WTC11 (cell line): Measurements from ENCODE around the gene HYOU1. TPM values are rescaled to one million over a fixed set of nuclear protein-coding genes. Genes with fewer than 3 reads are reported as not detected.
"Not testable (repeated sequence)": the region's sequence is repeated elsewhere in the genome, so short reads cannot be mapped to it uniquely, and the experiment has no call there.

ENCODE experiments used
- ATAC-seq: fragments of 200-7000 bp; cut with Tn5 transposase; 2 replicates; pipeline ENCODE4 v1.10.0; 2021; ENCODE audit warnings: mild to moderate bottlenecking, moderate library complexity
- CTCF ChIA-PET: fragments of 300-600 bp; sonication (Branson Sonifier 250); formaldehyde crosslinking; loops from one replicate; lab custom pipeline; 2021; ENCODE audit warnings: antibody characterized with exemption; lab: Charles Lee
- POLR2A ChIA-PET: fragments of 350-600 bp; sonication (Branson Sonifier 250); formaldehyde crosslinking; loops from one replicate; lab custom pipeline; 2021; ENCODE audit warnings: antibody characterized with exemption; lab: Charles Lee
- DNase-seq: peaks from one replicate; pipeline ENCODE4 v3.0.0; 2021; ENCODE audit warnings: low spot score
- H3K27ac Mint-ChIP-seq: 2 replicates; pipeline ENCODE4 v1.8.0; 2021; ENCODE audit warnings: mixed read lengths
- H3K27me3 Mint-ChIP-seq: 2 replicates; pipeline ENCODE4 v1.8.0; 2021; ENCODE audit warnings: low read depth, mild to moderate bottlenecking, moderate library complexity, mixed read lengths
- H3K36me3 Mint-ChIP-seq: 2 replicates; pipeline ENCODE4 v1.8.0; 2021; ENCODE audit warnings: mixed read lengths
- H3K4me1 Mint-ChIP-seq: 2 replicates; pipeline ENCODE4 v1.8.0; 2022; ENCODE audit warnings: mixed read lengths
- H3K4me3 Mint-ChIP-seq: 2 replicates; pipeline ENCODE4 v1.8.0; 2021; ENCODE audit warnings: mild to moderate bottlenecking, moderate library complexity, mixed read lengths
- H3K9me3 Mint-ChIP-seq: 2 replicates; pipeline ENCODE4 v1.8.0; 2021; ENCODE audit warnings: mixed read lengths
- AFF4 ChIP-seq: sonication (generic); formaldehyde crosslinking; IDR thresholded peaks from 2 replicates; pipeline ENCODE4 v1.8.1; 2023; ENCODE audit warnings: mild to moderate bottlenecking, missing genetic modification reagents, borderline replicate concordance
- ARID4B ChIP-seq: sonication (generic); formaldehyde crosslinking; IDR thresholded peaks from 2 replicates; pipeline ENCODE4 v1.8.0; 2023; ENCODE audit warnings: missing genetic modification reagents, mild to moderate bottlenecking, borderline replicate concordance
- CREB1 ChIP-seq: sonication (generic); formaldehyde crosslinking; IDR thresholded peaks from 2 replicates; pipeline ENCODE4 v1.8.0; 2023; ENCODE audit warnings: mild to moderate bottlenecking, missing genetic modification reagents
- ERG ChIP-seq: fragments of 250-450 bp; sonication (Bioruptor Pico); IDR thresholded peaks from 2 replicates; pipeline ENCODE4 v1.8.0; 2021; ENCODE audit warnings: mild to moderate bottlenecking
- FOXP1 ChIP-seq: sonication (generic); formaldehyde crosslinking; IDR thresholded peaks from 2 replicates; pipeline ENCODE4 v1.8.0; 2022; ENCODE audit warnings: missing genetic modification reagents, mild to moderate bottlenecking, moderate library complexity, borderline replicate concordance
- IRF2 ChIP-seq: sonication (generic); formaldehyde crosslinking; IDR thresholded peaks from 2 replicates; pipeline ENCODE4 v1.8.0; 2022; ENCODE audit warnings: low read depth, missing genetic modification reagents, borderline replicate concordance
- NR3C1 ChIP-seq: sonication (generic); formaldehyde crosslinking; conservative IDR thresholded peaks from 2 replicates; pipeline ENCODE4 v1.8.1; 2023; ENCODE audit warnings: low read depth, mild to moderate bottlenecking, missing genetic modification reagents
- PRDM15 ChIP-seq: sonication (generic); formaldehyde crosslinking; IDR thresholded peaks from 2 replicates; pipeline ENCODE4 v1.8.0; 2022; ENCODE audit warnings: missing genetic modification reagents
- SP1 ChIP-seq: sonication (generic); formaldehyde crosslinking; conservative IDR thresholded peaks from 2 replicates; pipeline ENCODE4 v1.8.1; 2022; ENCODE audit warnings: missing genetic modification reagents
- STAT6 ChIP-seq: sonication (generic); formaldehyde crosslinking; conservative IDR thresholded peaks from 2 replicates; pipeline ENCODE4 v1.8.1; 2023; ENCODE audit warnings: mild to moderate bottlenecking, low read depth, missing genetic modification reagents, moderate library complexity
- ZBTB43 ChIP-seq: sonication (generic); formaldehyde crosslinking; IDR thresholded peaks from 2 replicates; pipeline ENCODE4 v1.8.1; 2023; ENCODE audit warnings: mild to moderate bottlenecking, missing genetic modification reagents
- ZMAT4 ChIP-seq: fragments of 250-450 bp; sonication (Bioruptor Pico); IDR thresholded peaks from 2 replicates; pipeline ENCODE4 v1.9.0; 2021; ENCODE audit warnings: mild to moderate bottlenecking
- ZNF121 ChIP-seq: sonication (generic); formaldehyde crosslinking; IDR thresholded peaks from 2 replicates; pipeline ENCODE4 v1.8.0; 2023; ENCODE audit warnings: missing genetic modification reagents
- total RNA-seq: library from RNA; stranded (reverse); gene quantifications from 3 replicates; pipeline ENCODE4 v1.2.3, GENCODE V29; 2021

The HYOU1 gene
- total RNA-seq, 1 experiment from 2014 or later = 276 TPM

GRCh38 chr11:119038884-119039283 is 18.1 kb downstream of the HYOU1 start (continued):
- TF ChIP-seq ZBTB43 (CRISPR knock-in tag) (no peak), FOXP1 (CRISPR knock-in tag) (no peak), ARID4B (CRISPR knock-in tag) (no peak), SP1 (CRISPR knock-in tag) (no peak), IRF2 (CRISPR knock-in tag) (no peak), PRDM15 (CRISPR knock-in tag) (no peak), ERG (CRISPR knock-in tag) (no peak), CREB1 (CRISPR knock-in tag) (no peak), STAT6 (CRISPR knock-in tag) (no peak)
- TF ChIP-seq, all 79 proteins: peak for 0

- ATAC-seq (no peak), DNase-seq (no peak)
- ChIA-PET POLR2A (no interaction called here), CTCF (no interaction called here)
- H3K4me1 Mint-ChIP-seq = peaks cover 13% of the 10 kb centered on the region
- TF ChIP-seq ZMAT4 (CRISPR knock-in tag) = no peak
- TF ChIP-seq NR3C1 = no peak
- no peak for TF ChIP-seq AFF4 (CRISPR knock-in tag)
- TF ChIP-seq ZNF121 = peak; percentile 72; the same call in 1 of the 2 replicates
- no peak overlapping the region for H3K27ac Mint-ChIP-seq
- H3K27me3 Mint-ChIP-seq = no peaks in the 10 kb centered on the region
- H3K36me3 Mint-ChIP-seq = no peaks in the 10 kb centered on the region
- no peak overlapping the region for H3K4me3 Mint-ChIP-seq
- H3K9me3 Mint-ChIP-seq = no peaks in the 10 kb centered on the region
These were observed 22.2 kb downstream of the HYOU1 start for GRCh38 chr11:119034813-119035212.

- not testable (repeated sequence) for ATAC-seq, H3K27ac Mint-ChIP-seq, H3K27me3 Mint-ChIP-seq, H3K9me3 Mint-ChIP-seq, H3K36me3 Mint-ChIP-seq, H3K4me3 Mint-ChIP-seq, DNase-seq
- peaks cover 14% of the 10 kb centered on the region for H3K4me1 Mint-ChIP-seq
- POLR2A ChIA-PET = interaction anchor here (0.5 to 0.7 kb wide), 3 partner anchors 15 to 278 kb away, joined by 3 read pairs; no protein-coding TSS in a partner anchor
- CTCF ChIA-PET = interaction anchor here (0.7 kb wide), 1 partner anchor 1046 kb away, joined by 3 read pairs; no protein-coding TSS in a partner anchor
These were observed 23.6 kb downstream of the HYOU1 start for GRCh38 chr11:119033421-119033820.
